ENCODE results near the gene ATP1A2. TPM values are rescaled to one million over a fixed set of nuclear protein-coding genes. Genes with fewer than 3 reads are reported as not detected.

The ATP1A2 gene
- total and polyA plus RNA-seq, 2 experiments from 2014 or later = 4.9 to 17.7 TPM

Other genes with a start within 250 kb of the ATP1A2 start
- not detected in 2 replicates for gene CFAP45, start 215.6 kb upstream of the ATP1A2 start, total RNA-seq (2014; rRNA removed; shearing (Covaris generic))
- gene CFAP45, start 215.6 kb upstream of the ATP1A2 start, polyA plus RNA-seq (2016; fragmentation: Nextera tagmentation; extraction: Ambion mirVana) = 0.19 and 0.36 TPM in 2 replicates
- gene TAGLN2, start 190.3 kb upstream of the ATP1A2 start, total RNA-seq (2014; rRNA removed; shearing (Covaris generic)) = 55.4 and 60.1 TPM in 2 replicates
- gene TAGLN2, start 190.3 kb upstream of the ATP1A2 start, polyA plus RNA-seq (2016; fragmentation: Nextera tagmentation; extraction: Ambion mirVana) = 53.7 and 58.2 TPM in 2 replicates
- 23.5 and 27.6 TPM in 2 replicates for gene IGSF9, start 170.1 kb upstream of the ATP1A2 start, total RNA-seq (2014; rRNA removed; shearing (Covaris generic))
- gene IGSF9, start 170.1 kb upstream of the ATP1A2 start, polyA plus RNA-seq (2016; fragmentation: Nextera tagmentation; extraction: Ambion mirVana) = 9.3 and 10.3 TPM in 2 replicates
- not detected in 2 replicates for gene SLAMF9, start 161.5 kb upstream of the ATP1A2 start, total RNA-seq (2014; rRNA removed; shearing (Covaris generic))
- gene SLAMF9, start 161.5 kb upstream of the ATP1A2 start, polyA plus RNA-seq (2016; fragmentation: Nextera tagmentation; extraction: Ambion mirVana) = not detected in 2 replicates
- gene PIGM, start 83.8 kb upstream of the ATP1A2 start, total RNA-seq (2014; rRNA removed; shearing (Covaris generic)) = 4.6 and 5.0 TPM in 2 replicates
- gene PIGM, start 83.8 kb upstream of the ATP1A2 start, polyA plus RNA-seq (2016; fragmentation: Nextera tagmentation; extraction: Ambion mirVana) = 5.0 TPM in 2 replicates
- 1.6 and 2.8 TPM in 2 replicates for gene KCNJ10, start 45.6 kb upstream of the ATP1A2 start, total RNA-seq (2014; rRNA removed; shearing (Covaris generic))
- gene KCNJ10, start 45.6 kb upstream of the ATP1A2 start, polyA plus RNA-seq (2016; fragmentation: Nextera tagmentation; extraction: Ambion mirVana) = 1.2 and 1.4 TPM in 2 replicates
- 0.08 and 0.24 TPM in 2 replicates for gene KCNJ9, start 34.2 kb upstream of the ATP1A2 start, total RNA-seq (2014; rRNA removed; shearing (Covaris generic))
- 0.26 and 0.34 TPM in 2 replicates for gene KCNJ9, start 34.2 kb upstream of the ATP1A2 start, polyA plus RNA-seq (2016; fragmentation: Nextera tagmentation; extraction: Ambion mirVana)
- gene IGSF8, start 17.1 kb upstream of the ATP1A2 start, total RNA-seq (2014; rRNA removed; shearing (Covaris generic)) = 111 and 120 TPM in 2 replicates
- gene IGSF8, start 17.1 kb upstream of the ATP1A2 start, polyA plus RNA-seq (2016; fragmentation: Nextera tagmentation; extraction: Ambion mirVana) = 38.4 and 41.5 TPM in 2 replicates
- gene ATP1A4, start 35.8 kb downstream of the ATP1A2 start, total RNA-seq (2014; rRNA removed; shearing (Covaris generic)) = 0.23 and 0.63 TPM in 2 replicates
- gene ATP1A4, start 35.8 kb downstream of the ATP1A2 start, polyA plus RNA-seq (2016; fragmentation: Nextera tagmentation; extraction: Ambion mirVana) = 0.27 and 0.43 TPM in 2 replicates
- gene CASQ1, start 74.8 kb downstream of the ATP1A2 start, total RNA-seq (2014; rRNA removed; shearing (Covaris generic)) = 1.2 and 2.8 TPM in 2 replicates
- 1.0 and 1.1 TPM in 2 replicates for gene CASQ1, start 74.8 kb downstream of the ATP1A2 start, polyA plus RNA-seq (2016; fragmentation: Nextera tagmentation; extraction: Ambion mirVana)
- 80.8 and 104 TPM in 2 replicates for gene PEA15, start 89.6 kb downstream of the ATP1A2 start, total RNA-seq (2014; rRNA removed; shearing (Covaris generic))
- 60.3 and 66.6 TPM in 2 replicates for gene PEA15, start 89.6 kb downstream of the ATP1A2 start, polyA plus RNA-seq (2016; fragmentation: Nextera tagmentation; extraction: Ambion mirVana)
- 84.4 and 104 TPM in 2 replicates for gene DCAF8, start 146.8 kb downstream of the ATP1A2 start, total RNA-seq (2014; rRNA removed; shearing (Covaris generic))
- 44.1 and 55.0 TPM in 2 replicates for gene DCAF8, start 146.8 kb downstream of the ATP1A2 start, polyA plus RNA-seq (2016; fragmentation: Nextera tagmentation; extraction: Ambion mirVana)
- gene PEX19, start 169.4 kb downstream of the ATP1A2 start, total RNA-seq (2014; rRNA removed; shearing (Covaris generic)) = 56.7 and 84.9 TPM in 2 replicates
- gene PEX19, start 169.4 kb downstream of the ATP1A2 start, polyA plus RNA-seq (2016; fragmentation: Nextera tagmentation; extraction: Ambion mirVana) = 18.4 and 21.8 TPM in 2 replicates
- 87.1 and 104 TPM in 2 replicates for gene COPA, start 227.5 kb downstream of the ATP1A2 start, total RNA-seq (2014; rRNA removed; shearing (Covaris generic))
- gene COPA, start 227.5 kb downstream of the ATP1A2 start, polyA plus RNA-seq (2016; fragmentation: Nextera tagmentation; extraction: Ambion mirVana) = 52.1 and 58.2 TPM in 2 replicates
- 45.9 and 47.5 TPM in 2 replicates for gene NCSTN, start 227.6 kb downstream of the ATP1A2 start, total RNA-seq (2014; rRNA removed; shearing (Covaris generic))
- gene NCSTN, start 227.6 kb downstream of the ATP1A2 start, polyA plus RNA-seq (2016; fragmentation: Nextera tagmentation; extraction: Ambion mirVana) = 36.0 and 37.4 TPM in 2 replicates